ENCODE measurements around the gene NRIP1.

DNA sequence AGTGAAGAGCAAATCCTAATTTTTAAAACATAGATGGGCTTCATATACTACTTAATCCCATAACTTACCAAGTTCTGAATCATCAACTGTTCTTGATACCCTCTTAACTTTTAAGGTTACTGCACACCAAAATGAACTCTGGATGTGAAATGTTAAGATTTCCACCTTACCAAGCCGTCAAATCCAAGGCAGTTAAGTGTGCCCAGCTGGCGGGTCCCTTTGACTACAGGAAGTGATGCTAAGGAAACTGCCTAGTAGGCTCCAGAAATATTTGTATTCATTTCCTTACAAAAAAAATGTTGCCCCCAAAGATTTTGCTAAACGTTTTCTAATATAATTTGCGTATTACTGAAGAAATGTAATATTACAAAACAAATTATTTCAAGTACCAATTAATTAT, 10.7 kb downstream of the NRIP1 start:
- TF ChIP-seq POLR2A (IDR thresholded peaks at IDR 0.05): no peak
- no peak for TF ChIP-seq EP300 (IDR thresholded peaks at IDR 0.05)
- TF ChIP-seq CTCF (IDR thresholded peaks at IDR 0.05): no peak

All from tibial nerve (tissue), 4 donors.